ENCODE data around the gene ECE2. TPM values are rescaled to one million over a fixed set of nuclear protein-coding genes. Genes with fewer than 3 reads are reported as not detected.
"Not testable (repeated sequence)": the region's sequence is repeated elsewhere in the genome, so short reads cannot be mapped to it uniquely, and the experiment has no call there.

ECE2 gene
- total RNA-seq, 4 donors from 2014 or later: not detected

DNA sequence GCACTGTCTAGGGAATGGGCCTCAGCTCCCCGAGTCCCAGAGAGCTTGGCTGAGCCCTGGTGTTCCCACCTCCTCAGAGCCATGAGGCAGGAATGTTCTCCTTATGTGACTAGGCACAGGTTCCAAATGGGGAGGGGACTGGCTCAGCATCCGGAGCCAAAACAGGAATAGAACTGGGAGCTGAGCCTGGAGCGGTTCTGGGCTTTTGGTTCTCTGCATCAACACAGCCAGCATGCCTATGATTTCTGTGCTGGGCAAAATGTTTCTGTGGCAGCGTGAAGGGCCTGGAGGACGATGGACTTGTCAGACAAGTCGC, 61.5 kb downstream of the ECE2 start, which contains the start of gene FAM131A:
FAM131A (plus strand) TSS at position 202 of the 316 bp plus-strand sequence; CDS start at position 233, 31 bp downstream.
- no peak for TF ChIP-seq CTCF (IDR thresholded peaks at IDR 0.05)
- TF ChIP-seq POLR2A (IDR thresholded peaks at IDR 0.05): no peak
- Histone ChIP-seq H3K36me3 (peaks cover 24 to 35% of the 10 kb centered on the region in 2 donors), H3K27ac (peak within 1 kb of the TSS; percentile 91 to 96 (median 91)), H3K27me3 (no peaks in the 10 kb centered on the region), H3K4me3 (replicated peaks in 1 of 3) (peak within 1 kb of the TSS; percentile 34 to 73 (median 43)), H3K4me1 (peaks cover 24 to 28% of the 10 kb centered on the region in 2 donors), H3K9me3 (no peaks in the 10 kb centered on the region)
- DNase-seq: peak in 1 of 2 donors; percentile 52
- intact Hi-C loops (cut with DNase I): no loop called here
- WGBS, 2 donors: 54 to 67% methylated on average over 6 of the region's 6 CpGs

GRCh38 chr3:184337981-184338380, 62.2 kb downstream of the ECE2 start:
- 61 to 68% methylated on average over 7 of the region's 7 CpGs for WGBS, 2 donors
- TF ChIP-seq CTCF (IDR thresholded peaks at IDR 0.05): no peak
- TF ChIP-seq POLR2A (IDR thresholded peaks at IDR 0.05): no peak
- peak overlapping the region; percentile 91 to 96 (median 91) for H3K27ac ChIP-seq
- intact Hi-C loops (cut with DNase I): no loop called here
- DNase-seq: no peak
- no peaks in the 10 kb centered on the region for H3K9me3 ChIP-seq
- H3K27me3 ChIP-seq: no peaks in the 10 kb centered on the region
- peaks cover 26 to 35% of the 10 kb centered on the region in 2 donors for H3K36me3 ChIP-seq
- H3K4me1 ChIP-seq: peaks cover 24 to 28% of the 10 kb centered on the region in 2 donors
- H3K4me3 ChIP-seq (replicated peaks in 1 of 3): no peak overlapping the region

DNA sequence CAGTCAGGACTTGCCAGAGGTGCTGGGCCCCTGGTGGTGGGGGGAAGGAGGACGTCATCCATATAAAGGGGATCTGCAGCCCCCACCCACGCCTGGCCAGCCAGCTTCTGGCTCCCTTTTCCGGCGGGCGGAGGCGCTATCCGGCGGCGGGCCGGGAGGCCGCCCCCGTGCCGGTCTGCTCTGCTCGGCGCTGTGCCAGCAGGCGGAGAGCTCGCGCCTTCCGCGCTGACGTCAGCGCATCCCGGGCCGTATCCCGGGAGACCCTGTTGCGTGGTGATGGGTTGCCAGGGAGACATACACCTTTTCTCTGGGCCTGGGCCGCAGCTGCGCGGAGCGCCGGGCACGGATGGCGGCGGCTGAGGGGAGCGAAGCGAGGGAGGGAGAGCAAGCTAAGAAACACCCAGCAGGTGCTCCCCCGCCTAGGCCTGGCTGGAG, 62.7 kb downstream of the ECE2 start:
- Histone ChIP-seq H3K4me3 (replicated peaks in 1 of 3) (no peak overlapping the region), H3K27ac (peak overlapping the region; percentile 91 to 96 (median 91)), H3K36me3 (peaks cover 21 to 35% of the 10 kb centered on the region in 2 donors), H3K27me3 (no peaks in the 10 kb centered on the region), H3K9me3 (no peaks in the 10 kb centered on the region), H3K4me1 (peaks cover 24 to 28% of the 10 kb centered on the region in 2 donors)
- no peak for TF ChIP-seq POLR2A (IDR thresholded peaks at IDR 0.05)
- no peak for TF ChIP-seq CTCF (IDR thresholded peaks at IDR 0.05)
- intact Hi-C loops (cut with DNase I): no loop called here
- 45 to 51% methylated on average over 4 to 31 of the region's 37 CpGs for WGBS, 2 donors
- peak; percentile 35 to 41 for DNase-seq

DNA sequence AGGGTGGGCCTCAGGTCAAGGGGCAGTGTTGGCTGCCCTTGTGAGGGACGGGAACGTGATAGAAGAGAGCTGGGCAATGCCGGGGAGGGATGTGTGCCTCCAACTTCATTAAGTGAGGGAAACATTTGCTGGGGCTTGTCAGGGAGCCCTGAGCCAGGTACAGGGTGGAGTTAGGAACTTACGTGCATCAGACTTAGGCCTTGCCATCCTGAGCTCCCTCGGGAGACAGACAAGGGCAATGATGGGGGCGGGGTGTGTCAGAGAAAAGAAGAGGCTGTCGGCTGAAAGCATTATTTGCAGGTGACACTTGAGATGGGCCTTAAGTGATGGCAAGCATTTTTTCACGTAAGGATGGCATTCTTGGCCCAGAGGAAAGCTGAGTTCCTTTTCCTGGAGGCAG, 63.2 kb downstream of the ECE2 start:
- peaks cover 16 to 32% of the 10 kb centered on the region in 2 donors for H3K36me3 ChIP-seq
- H3K27me3 ChIP-seq: no peaks in the 10 kb centered on the region
- DNase-seq: no peak
- H3K4me1 ChIP-seq: peaks cover 24 to 28% of the 10 kb centered on the region in 2 donors
- peak overlapping the region in 2 of 3 donors; percentile 91 to 96 for H3K27ac ChIP-seq
- no peak overlapping the region for H3K4me3 ChIP-seq (replicated peaks in 1 of 3)
- H3K9me3 ChIP-seq: no peaks in the 10 kb centered on the region
- TF ChIP-seq CTCF (IDR thresholded peaks at IDR 0.05) (no peak), POLR2A (IDR thresholded peaks at IDR 0.05) (no peak)
- intact Hi-C loops (cut with DNase I): no loop called here
- 51 to 66% methylated on average over 8 of the region's 8 CpGs for WGBS, 2 donors

GRCh38 chr3:184339451-184340135, 63.8 kb downstream of the ECE2 start:
- peaks cover 24 to 28% of the 10 kb centered on the region in 2 donors for H3K4me1 ChIP-seq
- not testable (repeated sequence) for H3K4me3 ChIP-seq (replicated peaks in 1 of 3)

More at GRCh38 chr3:184339451-184340135, 63.8 kb downstream of the ECE2 start:
- intact Hi-C loops (cut with DNase I); H3K9me3 ChIP-seq; H3K27ac ChIP-seq; H3K27me3 ChIP-seq: not testable (repeated sequence)
- H3K36me3 ChIP-seq: peaks cover 12 to 26% of the 10 kb centered on the region in 2 donors
- WGBS, 2 donors: 70 to 75% methylated on average over 13 to 18 of the region's 19 CpGs
- DNase-seq: peak in 1 of 2 donors; percentile 57

Data from thyroid gland (tissue), 4 donors.